Cardiac muscle cell (in vitro differentiated cells and primary cell): ENCODE results near the gene C19orf18. TPM values are rescaled to one million over a fixed set of nuclear protein-coding genes. Genes with fewer than 3 reads are reported as not detected.
"Not testable (repeated sequence)": the region's sequence is repeated elsewhere in the genome, so short reads cannot be mapped to it uniquely, and the experiment has no call there.

Experiments used
- DNase-seq, 2 donors: peaks; one replicate each; pipeline versions ENCODE4 v3.0.0 to v3.0.0-alpha.2; 2010 to 2017; ENCODE audit warnings: low read depth in 1 of 2, low spot score in 1 of 2
- H3K27ac ChIP-seq: fragments of 200-600 bp; sonication (generic); 2 replicates; pipeline ENCODE4 v1.5.1; 2016
- H3K27me3 ChIP-seq: fragments of 200-600 bp; sonication (generic); 2 replicates; pipeline ENCODE4 v1.6.0; 2016; ENCODE audit warnings: control low read depth
- H3K36me3 ChIP-seq: fragments of 200-600 bp; sonication (generic); 2 replicates; pipeline ENCODE4 v1.5.1; 2016; ENCODE audit warnings: control low read depth
- H3K4me1 ChIP-seq: fragments of 200-600 bp; sonication (generic); 2 replicates; pipeline ENCODE4 v1.8.1; 2017; ENCODE audit warnings: low read depth, mild to moderate bottlenecking, mixed run types
- H3K4me3 ChIP-seq: fragments of 200-600 bp; sonication (generic); 2 replicates; pipeline ENCODE4 v1.5.1; 2016; ENCODE audit warnings: mild to moderate bottlenecking
- H3K9me3 ChIP-seq: fragments of 200-600 bp; sonication (generic); 2 replicates; pipeline ENCODE4 v1.5.1; 2017; ENCODE audit warnings: low read depth, mild to moderate bottlenecking, control low read depth
- CTCF ChIP-seq: IDR thresholded peaks from 2 replicates; pipeline ENCODE4 v1.5.1; 2012; ENCODE audit warnings: low read depth, mild to moderate bottlenecking, low read length
- polyA plus RNA-seq: library from polyadenylated mRNA; unstranded; fragments of >200 nt; fragmentation: Nextera tagmentation; extraction: Ambion mirVana; gene quantifications from 2 replicates; pipeline ENCODE4 v1.2.1, GENCODE V29; 2016
- total RNA-seq: library from RNA; depleted of rRNA; stranded (reverse); fragments of >200 nt; gene quantifications from 2 replicates; pipeline ENCODE4 v1.2.3, GENCODE V29; 2016

The C19orf18 gene
- total and polyA plus RNA-seq, 2 experiments from 2014 or later = 1.3 to 2.4 TPM

GRCh38 chr19:58010507-58010906, 36.2 kb upstream of the C19orf18 start:
- H3K27me3 ChIP-seq = no peaks in the 10 kb centered on the region
- TF ChIP-seq CTCF = no peak
- peaks cover 6% of the 10 kb centered on the region for H3K36me3 ChIP-seq
- H3K4me3 ChIP-seq = no peak overlapping the region
- DNase-seq = no peak
- no peaks in the 10 kb centered on the region for H3K9me3 ChIP-seq
- H3K4me1 ChIP-seq = peaks cover 7% of the 10 kb centered on the region
- H3K27ac ChIP-seq = no peak overlapping the region

- DNase-seq = peak; percentile 92 to 95
Measured at GRCh38 chr19:58009666-58010301, 35.5 kb upstream of the C19orf18 start.

GRCh38 chr19:58009301-58009665, 34.9 kb upstream of the C19orf18 start:
- H3K27me3 ChIP-seq = no peaks in the 10 kb centered on the region
- no peak for TF ChIP-seq CTCF
- H3K4me3 ChIP-seq = peak overlapping the region; percentile 31
- peaks cover 6% of the 10 kb centered on the region for H3K36me3 ChIP-seq
- no peak overlapping the region for H3K27ac ChIP-seq
- DNase-seq = no peak
- peaks cover 5% of the 10 kb centered on the region for H3K4me1 ChIP-seq
- no peaks in the 10 kb centered on the region for H3K9me3 ChIP-seq

More at GRCh38 chr19:58009666-58010301, 35.5 kb upstream of the C19orf18 start:
- Histone ChIP-seq H3K4me1 (peaks cover 7% of the 10 kb centered on the region), H3K27ac (peak overlapping the region; percentile 25), H3K9me3 (no peaks in the 10 kb centered on the region), H3K36me3 (peaks cover 6% of the 10 kb centered on the region), H3K4me3 (peak overlapping the region; percentile 31), H3K27me3 (no peaks in the 10 kb centered on the region)
- TF ChIP-seq CTCF = no peak

GRCh38 chr19:58008877-58009276, 34.5 kb upstream of the C19orf18 start:
- H3K4me1 ChIP-seq, DNase-seq, H3K9me3 ChIP-seq, H3K27ac ChIP-seq, H3K27me3 ChIP-seq, H3K36me3 ChIP-seq: not testable (repeated sequence)
- H3K4me3 ChIP-seq = peak overlapping the region; percentile 31

GRCh38 chr19:58007285-58007684, 33.0 kb upstream of the C19orf18 start:
- no peaks in the 10 kb centered on the region for H3K9me3 ChIP-seq
- peak; percentile 18 for TF ChIP-seq CTCF
- peaks cover 5% of the 10 kb centered on the region for H3K4me1 ChIP-seq
- H3K36me3 ChIP-seq = peaks cover 6% of the 10 kb centered on the region
- no peak overlapping the region for H3K4me3 ChIP-seq
- peak in 1 of 2 donors; percentile 34 for DNase-seq
- H3K27ac ChIP-seq = no peak overlapping the region
- no peaks in the 10 kb centered on the region for H3K27me3 ChIP-seq

- TF ChIP-seq CTCF = no peak
- no peaks in the 10 kb centered on the region for H3K27me3 ChIP-seq
- H3K4me1 ChIP-seq = peaks cover 11% of the 10 kb centered on the region
- peaks cover 20% of the 10 kb centered on the region for H3K36me3 ChIP-seq
- H3K4me3 ChIP-seq = peak overlapping the region; percentile 71
- no peaks in the 10 kb centered on the region for H3K9me3 ChIP-seq
- peak in 1 of 2 donors; percentile 42 for DNase-seq
- peak overlapping the region; percentile 96 for H3K27ac ChIP-seq
Measured at GRCh38 chr19:58003174-58003828, 29.0 kb upstream of the C19orf18 start.
